Measurements from ENCODE around the gene MGAT4D.
A peak's percentile ranks its signal among the peaks of the same experiment; 100 is the strongest.
"Not testable (repeated sequence)": the region's sequence is repeated elsewhere in the genome, so short reads cannot be mapped to it uniquely, and the experiment has no call there.

MGAT4D gene

DNA sequence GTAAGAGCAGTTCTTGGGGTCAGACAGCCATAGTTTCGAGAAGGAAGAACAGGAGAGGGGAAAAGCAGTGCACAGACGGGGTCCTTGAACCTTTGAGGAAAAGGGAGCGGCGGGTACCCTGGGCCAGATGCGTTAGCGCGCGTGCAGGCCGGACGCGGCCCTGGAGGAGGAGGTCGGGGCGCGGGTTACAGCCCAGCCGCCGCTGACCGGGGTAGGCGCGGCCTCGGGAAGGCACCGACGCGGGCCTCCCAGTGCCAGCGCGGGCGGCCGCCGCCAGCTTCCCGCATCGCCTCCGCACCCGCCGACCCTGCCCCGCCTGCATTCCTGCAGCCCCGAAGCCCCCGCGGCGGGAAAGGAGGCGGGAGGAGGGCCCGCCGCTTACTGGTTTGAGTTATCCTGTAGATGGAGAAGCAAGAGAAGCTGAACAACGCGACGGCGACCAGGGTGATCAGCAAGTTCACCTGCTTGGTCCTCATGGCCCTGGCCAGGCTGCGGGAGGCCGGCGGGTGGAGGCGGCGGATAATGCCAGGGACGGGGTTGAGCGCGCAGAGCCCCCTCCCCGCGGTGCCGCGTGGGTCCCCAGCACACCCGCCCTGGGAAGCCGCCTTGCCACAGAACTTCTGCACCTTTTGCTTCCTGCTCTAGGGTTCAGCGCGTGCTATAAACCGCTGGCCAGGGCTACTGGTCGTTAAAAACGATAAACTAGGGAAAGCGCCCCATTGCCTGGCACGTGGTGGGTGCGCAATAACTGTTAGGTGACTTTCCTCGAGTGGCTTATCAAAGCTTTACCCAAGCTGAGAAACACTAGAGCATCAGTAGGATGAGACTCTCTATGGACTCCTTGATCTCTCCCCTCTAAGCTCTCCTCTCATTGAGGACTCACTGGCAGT lies at the start of gene MGAT4D:
Gene MGAT4D (minus strand): TSS at position 547 of the 890 bp plus-strand sequence. CDS start 71 bp downstream, at position 476.
- DNase-seq: no peak

DNA sequence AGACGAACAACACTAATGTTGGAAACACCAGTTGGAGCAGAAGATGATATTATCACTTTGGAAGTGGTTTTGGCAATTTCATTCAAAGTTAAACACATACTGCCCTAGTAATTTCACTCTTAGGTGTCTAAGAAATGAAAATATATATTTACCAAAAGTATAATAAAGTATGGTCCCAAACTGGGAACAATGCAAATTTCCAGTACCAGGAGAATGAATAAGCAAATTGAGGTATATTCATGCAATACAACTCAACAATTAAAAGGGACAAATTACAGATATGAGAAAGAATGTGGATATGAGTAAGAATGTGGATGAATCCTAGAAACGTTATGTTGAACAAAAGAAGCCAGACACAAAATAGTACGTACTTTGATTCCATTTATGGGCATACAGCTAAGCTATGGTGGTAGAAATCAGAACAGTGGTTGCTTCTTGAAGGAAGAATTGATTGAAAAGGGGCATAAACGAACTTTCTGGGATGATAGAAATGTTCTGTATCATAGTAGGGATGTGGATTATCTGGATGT lies 35.9 kb upstream of the MGAT4D start:
- DNase-seq: no peak

DNA sequence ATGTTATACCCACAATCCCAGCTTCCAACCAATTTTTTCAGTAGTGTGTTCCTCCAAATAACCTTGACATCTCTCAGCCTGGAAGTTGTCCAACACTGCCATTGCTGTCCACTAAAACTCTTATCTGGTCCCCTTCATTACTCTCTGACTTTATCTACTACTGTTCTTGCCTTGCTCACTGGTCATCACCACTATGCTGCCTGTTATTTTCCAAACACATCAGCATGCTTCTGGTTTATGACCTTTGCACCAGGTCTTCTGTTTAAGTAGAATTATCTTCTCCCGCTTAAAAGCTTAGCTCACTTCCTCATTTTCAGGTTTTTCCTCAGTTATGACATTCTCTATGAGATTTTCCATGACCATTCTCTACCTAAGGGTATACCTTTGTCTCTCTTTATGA lies 31.3 kb upstream of the MGAT4D start:
- no peak for DNase-seq

DNA sequence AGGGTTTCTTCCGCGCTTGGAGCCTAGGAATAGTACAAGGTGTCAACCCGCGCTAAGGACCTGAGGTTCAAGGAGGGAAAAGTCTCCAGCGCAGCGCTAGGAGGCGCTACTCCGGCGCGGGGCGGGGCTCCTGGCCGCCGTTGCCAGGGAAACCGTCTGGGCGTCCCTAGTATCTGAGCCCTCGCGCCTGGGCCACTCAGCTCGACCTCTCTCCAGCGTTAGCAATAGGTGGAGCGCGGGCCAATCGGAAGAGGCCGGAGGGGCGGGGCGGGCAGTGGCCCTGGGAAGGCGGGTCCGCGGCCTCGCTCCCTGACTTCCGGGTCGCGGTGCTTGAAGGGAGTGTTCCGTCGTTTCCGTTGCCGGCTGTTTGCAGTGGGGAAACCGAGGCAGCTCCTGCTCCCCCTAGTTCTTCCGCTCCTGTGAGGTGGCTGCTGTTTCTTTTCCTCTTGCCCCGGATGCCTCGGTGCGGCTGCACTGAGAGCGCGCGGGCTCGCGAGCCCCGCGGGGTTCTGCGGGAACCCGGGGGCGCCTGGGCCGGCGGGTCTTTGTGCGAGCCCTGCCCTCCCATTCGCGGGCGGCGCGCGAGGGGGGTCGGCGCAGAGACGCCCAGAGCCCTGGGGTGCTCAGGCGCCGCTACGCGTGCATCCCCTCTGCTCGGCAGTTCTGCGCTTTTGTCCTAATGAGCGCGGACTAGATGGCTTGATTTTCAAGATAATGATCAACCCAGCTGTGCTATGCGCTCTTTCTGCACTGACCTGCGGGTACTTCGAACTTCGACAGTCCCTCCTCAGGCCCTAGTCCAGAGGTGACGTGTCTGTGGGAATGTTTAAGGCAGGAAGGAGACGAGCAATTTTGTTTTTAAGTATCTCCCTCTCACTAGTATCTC lies 26.0 kb upstream of the MGAT4D start, which contains the start of gene ELMOD2:
Gene ELMOD2 (plus strand): TSS at position 312 of the 886 bp plus-strand sequence. CDS start 1,261 bp downstream, outside the sequence.
- DNase-seq: peak; percentile 94

DNA sequence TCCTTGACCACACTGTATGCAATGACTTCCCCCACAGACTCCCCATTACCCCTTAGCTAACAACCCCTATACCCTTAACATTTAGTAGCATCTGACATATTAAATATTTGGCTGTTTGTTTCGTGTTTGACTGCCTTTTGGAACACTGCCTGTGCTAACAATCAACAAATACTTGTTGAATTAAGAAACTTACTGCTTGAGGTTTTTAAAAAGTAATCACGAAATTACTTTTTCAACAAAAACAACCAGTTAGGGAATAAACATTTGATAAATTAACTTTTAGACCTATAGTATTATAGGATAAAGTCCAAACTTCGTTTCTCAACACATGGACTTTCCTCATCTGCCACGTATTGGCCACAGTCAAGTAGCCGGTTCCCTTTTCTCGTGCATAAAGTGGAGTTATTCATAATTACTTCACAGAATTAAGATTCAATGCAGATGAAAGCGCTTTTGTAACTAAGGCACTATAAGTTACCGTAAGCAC lies 25.3 kb upstream of the MGAT4D start:
- no peak for DNase-seq

DNA sequence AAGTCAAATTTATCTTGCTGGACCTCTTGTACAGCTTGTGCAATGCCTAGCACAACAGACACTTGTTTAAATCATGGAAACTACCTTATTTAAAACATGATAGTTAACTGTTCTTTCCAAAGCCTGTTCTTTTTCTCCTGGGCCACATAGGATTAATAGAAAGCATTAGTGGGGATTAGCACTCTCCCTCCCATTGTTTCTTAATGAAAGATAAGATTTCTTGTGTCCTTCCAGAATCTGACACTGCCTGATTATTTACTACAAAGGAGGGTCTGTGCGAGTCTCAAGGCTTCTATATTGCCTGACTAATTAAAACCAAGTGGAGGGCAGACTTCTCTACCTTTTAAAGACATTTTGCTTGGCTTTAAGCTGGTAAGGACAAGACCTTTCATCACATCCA lies 17.3 kb upstream of the MGAT4D start:
- DNase-seq: no peak

DNA sequence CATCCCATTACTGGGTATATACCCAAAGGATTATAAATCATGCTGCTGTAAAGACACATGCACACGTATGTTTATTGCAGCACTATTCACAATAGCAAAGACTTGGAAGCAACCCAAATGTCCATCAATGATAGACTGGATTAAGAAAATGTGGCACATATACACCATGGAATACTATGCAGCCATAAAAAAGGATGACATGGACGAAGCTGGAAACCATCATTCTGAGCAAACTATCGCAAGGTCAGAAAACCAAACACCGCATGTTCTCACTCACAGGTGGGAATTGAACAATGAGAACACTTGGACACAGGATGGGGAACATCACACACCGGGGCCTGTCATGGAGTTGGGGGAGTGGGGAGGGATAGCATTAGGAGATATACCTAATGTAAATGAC lies 15.7 kb upstream of the MGAT4D start:
- not testable (repeated sequence) for DNase-seq

DNA sequence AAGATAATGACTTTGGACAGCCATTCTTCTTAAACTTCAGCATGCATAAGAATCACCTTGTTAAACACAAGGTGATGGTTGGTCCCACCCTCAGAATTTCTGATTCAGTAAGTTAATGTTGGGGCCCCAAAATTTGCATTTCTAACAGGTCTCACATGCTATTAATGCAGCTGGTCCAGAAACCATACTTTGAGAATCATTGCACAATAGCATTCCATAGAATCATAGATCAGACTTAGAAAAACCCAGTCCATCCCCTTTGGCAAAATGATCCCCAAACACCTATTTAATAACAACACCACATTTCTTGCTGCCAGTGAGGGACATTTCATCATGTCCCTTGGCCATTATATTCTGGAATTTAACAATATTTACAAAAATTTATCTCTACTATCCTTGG lies 6.2 kb upstream of the MGAT4D start:
- DNase-seq: no peak

DNA sequence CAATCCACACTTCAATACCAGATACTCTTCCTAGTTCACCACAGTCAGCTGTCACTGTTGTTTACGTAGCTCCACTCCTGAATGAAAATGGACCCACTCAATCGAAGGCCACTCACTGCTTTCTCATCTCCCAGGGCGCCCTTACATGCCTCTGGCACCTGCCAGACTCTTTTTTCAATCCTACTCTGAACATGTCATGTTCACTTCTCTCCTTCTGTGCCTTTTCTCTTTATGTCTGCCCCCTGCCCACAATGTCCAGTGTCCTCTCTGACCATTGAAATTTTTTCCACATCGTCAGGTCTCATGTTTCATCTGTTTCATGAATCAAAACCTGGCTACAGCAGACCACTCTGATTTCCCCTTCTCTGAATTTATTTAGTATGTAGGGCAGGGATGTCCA lies 1.3 kb upstream of the MGAT4D start:
- DNase-seq: no peak

DNA sequence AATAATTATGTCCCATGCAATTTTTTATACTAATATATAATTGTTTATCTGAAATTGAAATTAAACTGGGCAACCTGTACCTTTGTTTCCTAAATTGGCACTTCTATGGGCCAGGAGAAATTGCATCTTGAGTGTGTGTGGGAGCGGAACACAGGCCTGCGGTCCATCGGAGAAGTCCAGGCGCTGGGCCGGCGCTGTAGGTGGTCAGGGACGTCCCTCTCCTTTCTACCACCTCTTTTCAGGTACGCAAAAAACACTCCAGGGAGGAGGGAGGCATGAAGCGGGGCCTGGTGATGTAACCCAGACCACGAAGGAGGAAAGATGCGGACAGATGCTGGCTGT lies 717 bp downstream of the MGAT4D start:
- no peak for DNase-seq

DNA sequence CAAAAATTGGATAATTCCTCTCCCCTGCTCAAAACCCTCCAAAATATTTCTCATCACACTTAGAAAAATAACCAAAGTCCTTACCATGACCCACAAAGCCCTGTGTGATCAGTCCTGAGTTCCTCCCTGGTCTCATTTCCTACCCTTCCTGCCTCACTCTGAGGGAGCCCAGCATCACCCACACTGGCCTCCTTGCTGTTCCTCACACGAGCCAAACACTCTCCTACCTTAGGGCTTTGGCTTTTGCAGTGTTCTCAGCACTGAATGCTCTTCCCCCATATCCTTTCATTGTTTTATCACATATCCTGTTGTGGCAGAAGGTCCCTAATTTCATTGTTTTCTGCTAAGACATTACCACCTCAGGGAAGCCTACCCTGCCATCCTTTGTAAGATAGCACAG lies 12.2 kb downstream of the MGAT4D start:
- DNase-seq: no peak

DNA sequence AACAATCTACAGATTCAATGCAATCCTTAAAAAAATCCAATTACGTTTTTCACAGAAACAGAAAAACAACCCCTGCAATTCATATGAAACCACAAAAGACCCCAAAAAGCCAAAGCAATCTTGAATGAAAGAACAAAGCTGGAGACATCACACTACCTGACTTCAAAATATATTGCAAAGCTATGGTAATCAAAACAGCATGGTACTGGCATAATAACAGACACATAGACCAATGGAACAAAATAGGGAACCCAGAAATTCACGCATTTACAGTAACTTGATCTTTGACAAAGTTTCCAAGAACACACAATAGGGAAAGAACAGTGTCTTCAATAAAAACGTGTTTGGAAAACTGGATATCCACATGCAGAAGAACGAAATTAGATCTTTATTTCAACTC lies 14.6 kb downstream of the MGAT4D start:
- DNase-seq: no peak

DNA sequence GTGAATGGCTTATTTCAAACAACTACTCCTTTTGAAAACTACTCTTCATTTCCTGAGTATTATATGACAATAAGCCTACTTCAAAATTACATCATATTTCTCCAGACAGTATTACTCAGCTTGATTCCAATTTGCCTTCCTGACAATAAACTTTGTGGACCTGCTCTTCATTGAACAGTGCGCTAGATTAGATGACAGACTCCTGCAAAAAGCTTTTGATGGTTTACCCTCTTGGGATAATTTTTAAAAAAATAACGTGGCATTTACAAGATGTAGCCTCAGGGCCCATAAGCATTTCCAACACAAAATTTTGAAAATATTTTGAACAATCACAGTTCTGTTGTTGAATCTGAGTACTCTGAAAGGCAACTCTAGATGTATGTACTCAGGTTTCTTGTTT lies 25.9 kb downstream of the MGAT4D start:
- no peak for DNase-seq

DNA sequence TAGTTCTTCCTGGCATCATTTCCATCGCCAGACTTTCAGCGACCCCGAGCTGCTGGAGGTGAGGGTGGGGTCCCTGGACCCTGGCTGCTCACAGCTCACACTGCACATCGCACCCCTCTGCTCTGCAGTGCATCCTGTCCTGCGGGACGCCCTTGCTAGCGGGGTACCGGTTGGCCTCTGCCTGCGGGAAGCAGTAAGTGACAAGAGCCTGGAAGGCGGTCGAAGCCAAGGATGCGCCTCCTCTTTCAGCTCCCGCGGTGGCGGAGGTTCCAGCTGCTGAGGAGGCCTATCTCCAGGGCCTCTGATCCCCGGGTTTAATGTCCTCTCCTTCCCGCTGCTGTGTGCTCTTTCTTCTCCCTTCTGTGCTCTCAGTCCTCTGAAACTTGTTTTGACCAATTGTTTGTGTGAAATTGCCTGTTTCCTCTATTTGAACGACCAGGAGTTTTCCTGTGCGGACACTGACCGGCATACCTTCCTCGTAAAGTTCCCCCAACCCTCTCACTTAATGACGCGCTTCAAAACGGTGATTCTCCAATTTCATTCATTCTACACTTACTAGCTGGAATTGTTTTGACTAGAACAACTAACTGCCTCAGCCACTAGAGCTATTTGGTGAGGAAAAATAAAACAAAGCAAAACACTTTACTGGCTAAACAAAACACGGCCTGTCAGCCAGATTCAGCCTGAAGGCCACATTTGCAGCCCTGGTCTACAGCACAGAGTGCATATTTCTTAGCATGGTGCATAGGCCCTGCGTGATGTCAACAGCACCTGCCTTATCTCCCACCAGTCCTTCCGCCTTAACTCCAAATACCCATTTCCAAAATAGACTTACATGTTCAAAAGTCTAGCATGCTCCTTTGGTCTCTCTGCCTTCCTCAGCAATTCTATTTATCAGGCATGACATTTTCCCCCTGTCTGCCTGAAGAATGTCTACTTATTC lies 28.0 kb downstream of the MGAT4D start:
- DNase-seq: no peak

DNA sequence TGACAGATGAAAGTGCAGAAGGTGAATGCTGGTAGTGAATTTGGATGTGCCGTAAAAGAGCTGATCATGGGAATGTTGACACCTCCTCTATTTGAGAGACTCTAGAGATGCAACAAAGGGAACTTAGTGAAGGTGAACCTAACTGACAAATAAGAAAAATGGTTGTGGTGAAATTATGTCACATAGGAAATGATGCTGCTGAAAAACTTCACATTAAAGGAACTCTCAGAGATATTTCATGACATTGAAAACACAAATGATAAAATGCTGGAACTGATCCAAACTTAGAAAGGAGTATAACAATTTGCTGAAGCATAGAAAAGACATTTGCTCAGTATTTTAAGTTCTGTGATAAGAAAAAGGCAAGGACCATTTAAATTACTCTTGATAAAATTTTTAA lies 31.9 kb downstream of the MGAT4D start:
- DNase-seq: no peak

DNA sequence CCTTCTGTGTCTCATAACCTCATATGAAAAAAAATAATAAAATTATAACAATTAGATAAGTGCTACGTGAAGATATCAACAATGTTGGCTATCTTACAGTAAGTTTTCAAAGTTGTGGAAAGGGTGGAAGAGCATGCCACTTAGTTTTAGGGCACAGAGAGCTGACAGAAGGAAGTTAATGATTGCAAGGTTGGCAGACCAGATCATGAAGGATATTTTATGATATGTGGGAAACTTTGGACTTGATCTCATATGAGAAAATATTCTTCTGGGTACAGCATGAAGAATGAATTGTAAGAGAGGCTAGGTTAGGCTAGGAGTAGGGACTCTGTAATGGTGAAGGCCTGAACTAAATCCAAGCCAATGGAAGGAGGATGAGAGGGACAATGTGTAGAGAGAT lies 34.5 kb downstream of the MGAT4D start:
- DNase-seq: no peak

DNA sequence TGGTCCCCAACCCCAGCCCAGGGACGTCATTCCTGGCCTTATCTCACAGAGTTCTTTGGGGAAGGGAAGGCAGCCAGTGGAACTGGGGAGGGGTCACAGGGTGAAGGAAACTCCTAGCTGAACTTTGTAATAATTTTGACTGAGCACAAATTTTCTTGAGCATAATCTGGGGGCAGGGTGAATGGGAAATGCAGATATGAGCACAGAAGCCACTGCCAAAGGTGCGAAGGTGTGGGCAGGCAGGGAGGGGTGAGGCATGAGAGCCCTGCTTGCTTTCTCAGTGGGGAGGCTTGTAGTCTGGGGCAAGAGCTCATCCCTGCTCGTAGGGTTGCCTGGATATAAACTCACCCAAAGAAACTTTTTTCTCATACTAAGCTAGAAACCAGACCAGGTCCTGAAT lies 34.9 kb downstream of the MGAT4D start:
- DNase-seq: no peak

DNA sequence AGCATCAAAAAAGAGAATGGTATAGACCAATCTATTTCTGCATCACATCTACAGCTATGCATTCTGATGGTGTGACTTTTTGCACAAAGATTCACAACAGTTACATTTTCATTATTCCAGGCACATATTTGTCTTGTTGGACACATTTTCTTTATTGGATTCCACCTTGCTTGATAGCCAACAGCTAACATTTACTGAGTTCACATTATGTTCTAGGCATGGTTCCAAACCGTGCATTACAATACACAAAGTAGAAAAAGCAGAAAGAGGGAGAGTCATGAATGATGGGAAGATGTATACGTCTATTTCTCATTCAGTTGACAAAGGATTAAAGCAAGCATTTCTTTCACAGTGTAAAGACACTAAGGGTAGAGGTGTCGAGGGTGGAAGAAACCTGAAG lies 47.7 kb downstream of the MGAT4D start:
- no peak for DNase-seq

DNA sequence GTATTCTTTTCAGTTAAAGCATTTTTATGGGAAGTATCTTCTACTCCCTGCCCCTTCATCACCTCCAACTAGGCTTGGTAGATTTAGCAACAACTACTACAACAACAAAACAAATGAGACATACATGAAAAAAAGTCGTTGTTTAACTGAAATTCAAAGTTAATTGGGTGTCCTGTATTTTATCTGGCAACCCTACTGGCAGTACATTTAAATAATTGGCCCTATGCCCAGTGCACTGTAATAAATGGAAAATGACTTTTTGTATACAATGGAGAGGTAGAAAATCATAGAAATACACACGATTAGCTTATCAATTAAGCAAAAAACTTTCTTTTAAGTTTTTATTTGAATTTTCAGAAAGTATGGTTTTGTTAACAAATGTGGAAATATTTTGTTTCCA lies 49.3 kb downstream of the MGAT4D start:
- peak; percentile 41 for DNase-seq

DNA sequence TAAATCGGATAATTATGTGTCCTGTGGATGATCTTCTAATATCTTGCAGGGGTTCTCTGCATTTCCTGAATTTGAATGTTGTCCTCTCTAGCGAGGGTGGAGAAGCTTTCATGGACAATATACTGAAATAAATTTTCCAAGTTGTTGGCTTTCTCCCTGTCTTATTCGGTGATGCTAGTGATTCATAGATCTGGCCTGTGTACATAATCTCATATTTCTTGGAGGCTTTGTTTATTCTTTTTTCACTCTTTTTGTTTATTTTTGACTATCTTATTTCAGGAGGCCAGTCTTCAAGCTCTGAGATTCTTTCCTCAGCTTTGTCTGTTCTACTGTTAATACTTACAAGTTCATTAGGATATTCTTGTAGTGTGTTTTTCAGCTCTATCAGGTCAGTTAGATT lies 49.9 kb downstream of the MGAT4D start:
- DNase-seq: no peak

DNA sequence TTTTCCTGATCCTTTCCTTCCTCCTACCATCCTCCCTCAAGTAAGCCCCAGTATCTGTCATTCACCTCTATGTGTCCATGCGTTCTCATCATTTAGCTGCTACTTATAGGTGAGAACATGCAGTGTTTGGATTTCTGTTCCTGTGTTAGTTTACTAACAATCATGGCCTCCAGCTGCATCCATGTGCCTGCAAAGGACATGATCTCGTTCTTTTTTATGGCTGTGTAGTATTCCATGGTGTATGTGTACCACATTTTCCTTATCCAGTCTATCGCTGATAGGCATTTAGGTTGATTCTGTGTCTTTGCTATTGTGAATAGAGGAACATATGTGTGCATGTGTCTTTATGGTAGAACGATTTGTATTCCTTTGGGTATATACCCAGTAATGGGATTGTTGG lies 53.7 kb downstream of the MGAT4D start:
- not testable (repeated sequence) for DNase-seq

DNA sequence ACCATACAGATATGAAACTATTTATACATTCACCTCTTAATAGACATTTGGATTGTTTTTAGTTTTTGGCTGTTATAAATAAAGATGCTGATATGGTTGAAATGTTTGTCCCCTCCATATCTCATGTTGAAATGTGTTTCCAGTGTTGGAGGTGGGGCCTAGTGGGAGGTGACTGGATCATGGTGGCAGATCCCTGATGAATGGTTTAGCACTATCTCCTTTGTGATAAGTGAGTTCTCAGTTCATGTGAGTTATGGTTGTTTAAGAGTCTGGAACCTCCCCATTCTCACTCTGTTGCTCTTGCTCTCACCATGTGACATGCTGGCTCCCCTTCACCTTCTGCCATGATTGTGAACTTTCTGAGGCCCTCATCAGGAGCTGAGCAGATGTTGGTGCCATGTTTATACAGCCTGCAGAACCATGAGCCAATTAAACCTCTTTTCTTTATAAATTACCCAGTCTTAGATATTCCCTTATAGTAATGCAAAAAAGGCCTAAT lies 58.4 kb downstream of the MGAT4D start:
- DNase-seq: no peak

Measured in NCI-H1105 (cell line).